Measurements from ENCODE around the gene CCDC33.

DNA sequence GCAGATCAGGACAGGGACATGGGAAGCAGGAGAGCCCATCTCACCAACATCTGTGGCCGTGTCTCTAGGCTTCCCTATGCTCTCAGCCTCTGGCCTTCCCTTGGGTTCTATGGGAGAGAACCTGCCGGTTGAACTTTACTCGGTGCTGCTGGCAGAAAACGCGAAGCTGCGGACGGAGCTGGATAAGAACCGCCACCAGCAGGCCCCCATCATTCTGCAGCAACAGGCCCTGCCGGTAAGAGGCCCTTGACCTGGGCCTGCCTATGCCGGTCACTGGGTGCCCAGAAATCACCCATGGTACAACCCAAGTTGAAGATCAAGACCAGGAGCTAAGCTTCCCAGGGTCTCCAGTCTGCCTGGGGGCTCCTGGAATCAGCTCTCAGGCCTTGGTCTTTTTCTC lies 96.5 kb downstream of the CCDC33 start:
- TF ChIP-seq, protein P1, sequence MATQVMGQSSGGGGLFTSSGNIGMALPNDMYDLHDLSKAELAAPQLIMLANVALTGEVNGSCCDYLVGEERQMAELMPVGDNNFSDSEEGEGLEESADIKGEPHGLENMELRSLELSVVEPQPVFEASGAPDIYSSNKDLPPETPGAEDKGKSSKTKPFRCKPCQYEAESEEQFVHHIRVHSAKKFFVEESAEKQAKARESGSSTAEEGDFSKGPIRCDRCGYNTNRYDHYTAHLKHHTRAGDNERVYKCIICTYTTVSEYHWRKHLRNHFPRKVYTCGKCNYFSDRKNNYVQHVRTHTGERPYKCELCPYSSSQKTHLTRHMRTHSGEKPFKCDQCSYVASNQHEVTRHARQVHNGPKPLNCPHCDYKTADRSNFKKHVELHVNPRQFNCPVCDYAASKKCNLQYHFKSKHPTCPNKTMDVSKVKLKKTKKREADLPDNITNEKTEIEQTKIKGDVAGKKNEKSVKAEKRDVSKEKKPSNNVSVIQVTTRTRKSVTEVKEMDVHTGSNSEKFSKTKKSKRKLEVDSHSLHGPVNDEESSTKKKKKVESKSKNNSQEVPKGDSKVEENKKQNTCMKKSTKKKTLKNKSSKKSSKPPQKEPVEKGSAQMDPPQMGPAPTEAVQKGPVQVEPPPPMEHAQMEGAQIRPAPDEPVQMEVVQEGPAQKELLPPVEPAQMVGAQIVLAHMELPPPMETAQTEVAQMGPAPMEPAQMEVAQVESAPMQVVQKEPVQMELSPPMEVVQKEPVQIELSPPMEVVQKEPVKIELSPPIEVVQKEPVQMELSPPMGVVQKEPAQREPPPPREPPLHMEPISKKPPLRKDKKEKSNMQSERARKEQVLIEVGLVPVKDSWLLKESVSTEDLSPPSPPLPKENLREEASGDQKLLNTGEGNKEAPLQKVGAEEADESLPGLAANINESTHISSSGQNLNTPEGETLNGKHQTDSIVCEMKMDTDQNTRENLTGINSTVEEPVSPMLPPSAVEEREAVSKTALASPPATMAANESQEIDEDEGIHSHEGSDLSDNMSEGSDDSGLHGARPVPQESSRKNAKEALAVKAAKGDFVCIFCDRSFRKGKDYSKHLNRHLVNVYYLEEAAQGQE (IDR thresholded peaks at IDR 0.05; ENCODE audit: low read depth), result no peak
- TF ChIP-seq CEBPB (IDR thresholded peaks at IDR 0.05) (no peak), TAF1 (IDR thresholded peaks at IDR 0.05; ENCODE audit: low read depth) (no peak), EP300 (IDR thresholded peaks at IDR 0.05; ENCODE audit: borderline replicate concordance) (no peak), YY1 (IDR thresholded peaks at IDR 0.05; ENCODE audit: low read depth) (no peak), RAD21 (IDR thresholded peaks at IDR 0.05; ENCODE audit: low read depth) (no peak), CREB1 (IDR thresholded peaks at IDR 0.05; ENCODE audit: low read depth) (no peak), FOXM1 (IDR thresholded peaks at IDR 0.05; ENCODE audit: borderline replicate concordance, low read depth) (no peak)
- TF ChIP-seq, protein P2, sequence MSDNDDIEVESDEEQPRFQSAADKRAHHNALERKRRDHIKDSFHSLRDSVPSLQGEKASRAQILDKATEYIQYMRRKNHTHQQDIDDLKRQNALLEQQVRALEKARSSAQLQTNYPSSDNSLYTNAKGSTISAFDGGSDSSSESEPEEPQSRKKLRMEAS (IDR thresholded peaks at IDR 0.05), result no peak
